H1 (cell line): Measurements from ENCODE around the gene DPRX. TPM values are rescaled to one million over a fixed set of nuclear protein-coding genes. Genes with fewer than 3 reads are reported as not detected.

ENCODE experiments used
- CTCF ChIA-PET: fragments of 300-600 bp; sonication (Branson Sonifier 250); formaldehyde crosslinking; loops from one replicate; lab custom pipeline; 2021; ENCODE audit not compliant: partially characterized antibody; lab: Charles Lee
- POLR2A ChIA-PET: fragments of 300-600 bp; sonication (Branson Sonifier 250); formaldehyde crosslinking; loops from one replicate; lab custom pipeline; 2021; ENCODE audit warnings: inconsistent platforms; ENCODE audit not compliant: partially characterized antibody; lab: Charles Lee
- DNase-seq, 2 experiments: peaks; one replicate each; pipeline versions ENCODE4 v3.0.0 to v3.0.0-alpha.2; 2010 to 2022; ENCODE audit warnings: low spot score in 2 of 2, low read depth in 1 of 2, mixed read lengths in 1 of 2
- FAIRE-seq: peaks from 2 replicates; lab custom pipeline; 2011; peaks lifted over from hg19 to GRCh38; lab: Jason Lieb, UNC
- H2AFZ ChIP-seq: 2 replicates; pipeline ENCODE4 v1.8.1; 2012; ENCODE audit warnings: low read length, inconsistent platforms
- H2AK5ac ChIP-seq: 2 replicates; pipeline ENCODE4 v1.6.1; 2013; ENCODE audit warnings: low read depth, low read length
- H2BK120ac ChIP-seq: replicated peaks from 2 replicates; pipeline ENCODE3; 2013; ENCODE audit warnings: low read depth, low read length, inconsistent platforms
- H2BK12ac ChIP-seq: 2 replicates; pipeline ENCODE4 v1.6.1; 2013; ENCODE audit warnings: low read depth, low read length
- H2BK15ac ChIP-seq: 2 replicates; pipeline ENCODE4 v1.6.1; 2013; ENCODE audit warnings: low read length
- H2BK20ac ChIP-seq: 2 replicates; pipeline ENCODE4 v1.6.1; 2013; ENCODE audit warnings: low read length
- H2BK5ac ChIP-seq: 2 replicates; pipeline ENCODE4 v1.6.1; 2013; ENCODE audit warnings: low read depth, low read length
- H3K14ac ChIP-seq: 2 replicates; pipeline ENCODE4 v1.6.1; 2013; ENCODE audit warnings: inconsistent platforms; ENCODE audit not compliant: insufficient read length
- H3K18ac ChIP-seq: 2 replicates; pipeline ENCODE4 v1.6.1; 2013; ENCODE audit warnings: low read length; ENCODE audit errors: extremely low read depth
- H3K23ac ChIP-seq: 2 replicates; pipeline ENCODE4 v1.6.1; 2013; ENCODE audit warnings: inconsistent platforms; ENCODE audit not compliant: insufficient read length
- H3K23me2 ChIP-seq: 2 replicates; pipeline ENCODE4 v1.6.1; 2013; ENCODE audit warnings: low read depth, low read length
- H3K27ac ChIP-seq: 2 replicates; pipeline ENCODE4 v1.6.1; 2011; ENCODE audit warnings: low read depth, low read length, inconsistent platforms
- H3K27me3 ChIP-seq, 4 experiments: replicated peaks in 1 of 4; 1 replicate in 1 of 4; 2 replicates in 3 of 4; pipeline versions ENCODE4 v1.6.1 to v1.8.1; 2011 to 2013; ENCODE audit warnings: low read length in 3 of 4, mild to moderate bottlenecking in 3 of 4, inconsistent platforms in 2 of 4, mixed read lengths in 2 of 4, moderate library complexity in 1 of 4; ENCODE audit not compliant: control insufficient read depth in 3 of 4, insufficient read depth in 3 of 4; ENCODE audit errors: extremely low read depth in 1 of 4
- H3K36me3 ChIP-seq, 4 experiments: 2 replicates each; pipeline versions ENCODE4 v1.6.1 to v1.8.1; 2011 to 2013; ENCODE audit warnings: mild to moderate bottlenecking in 4 of 4, low read length in 3 of 4, moderate library complexity in 2 of 4, control low read depth in 1 of 4, inconsistent platforms in 1 of 4; ENCODE audit not compliant: insufficient read depth in 4 of 4, control insufficient read depth in 2 of 4
- H3K4ac ChIP-seq: replicated peaks from 2 replicates; pipeline ENCODE3; 2013; ENCODE audit warnings: low read length, low read depth, mixed read lengths, inconsistent platforms; ENCODE audit not compliant: insufficient read length
- H3K4me1 ChIP-seq, 4 experiments: replicated peaks in 1 of 4; 1 replicate in 1 of 4; 2 replicates in 3 of 4; pipeline versions ENCODE4 v1.6.1 to v1.8.1; 2011 to 2013; ENCODE audit warnings: low read length in 3 of 4, inconsistent platforms in 2 of 4, mixed read lengths in 1 of 4; ENCODE audit not compliant: insufficient read depth in 4 of 4, control insufficient read depth in 3 of 4
- H3K4me2 ChIP-seq, 2 experiments: 2 replicates each; pipeline versions ENCODE4 v1.6.1 to v1.8.1; 2011 to 2013; ENCODE audit warnings: low read depth in 2 of 2, low read length in 2 of 2, control low read depth in 1 of 2, inconsistent platforms in 1 of 2, mild to moderate bottlenecking in 1 of 2; ENCODE audit not compliant: insufficient read depth in 1 of 2
- H3K4me3 ChIP-seq, 4 experiments: fragments of 200-600, 300-600 bp in 1 of 4; sonication (generic), shearing (Covaris generic), sonication (Bioruptor Twin) in 1 of 4; 2 replicates each; pipeline versions ENCODE4 v1.5.1 to v1.8.1; 2011 to 2016; ENCODE audit warnings: low read length in 4 of 4, low read depth in 3 of 4, control low read depth in 2 of 4, inconsistent platforms in 2 of 4, mild to moderate bottlenecking in 2 of 4, mixed read lengths in 1 of 4, moderate library complexity in 1 of 4; ENCODE audit not compliant: insufficient read depth in 2 of 4; ENCODE audit errors: extremely low read depth in 1 of 4
- H3K56ac ChIP-seq: replicated peaks from 2 replicates; pipeline ENCODE3; 2013; ENCODE audit warnings: low read depth, mild to moderate bottlenecking, mixed read lengths, low read length, inconsistent platforms; ENCODE audit not compliant: insufficient read length
- H3K79me1 ChIP-seq: 2 replicates; pipeline ENCODE4 v1.6.1; 2013; ENCODE audit warnings: low read depth, low read length, control low read depth
- H3K79me2 ChIP-seq, 2 experiments: 2 replicates each; pipeline versions ENCODE4 v1.6.1 to v1.8.1; 2012 to 2013; ENCODE audit warnings: low read length in 2 of 2, mild to moderate bottlenecking in 2 of 2, inconsistent platforms in 1 of 2; ENCODE audit not compliant: insufficient read depth in 2 of 2, control insufficient read depth in 1 of 2
- H3K9ac ChIP-seq, 4 experiments: replicated peaks in 1 of 4; 1 replicate in 1 of 4; 2 replicates in 3 of 4; pipeline versions ENCODE4 v1.6.1 to v1.8.1; 2011 to 2013; ENCODE audit warnings: low read depth in 3 of 4, low read length in 3 of 4, control low read depth in 2 of 4, mild to moderate bottlenecking in 2 of 4, moderate library complexity in 2 of 4, inconsistent platforms in 1 of 4; ENCODE audit errors: extremely low read depth in 1 of 4
- H3K9me3 ChIP-seq, 2 experiments: 2 replicates each; pipeline versions ENCODE4 v1.6.1 to v1.8.1; 2012 to 2013; ENCODE audit warnings: mild to moderate bottlenecking in 2 of 2, moderate library complexity in 2 of 2, control low read depth in 1 of 2, inconsistent platforms in 1 of 2, low read depth in 1 of 2, low read length in 1 of 2, mixed read lengths in 1 of 2; ENCODE audit not compliant: insufficient read depth in 2 of 2
- H4K20me1 ChIP-seq, 2 experiments: replicated peaks in 1 of 2; 2 replicates each; pipeline versions ENCODE3 to v1.8.1; 2011 to 2013; ENCODE audit warnings: inconsistent platforms in 2 of 2, low read length in 2 of 2, mild to moderate bottlenecking in 1 of 2; ENCODE audit not compliant: insufficient read depth in 2 of 2, control insufficient read depth in 1 of 2
- H4K5ac ChIP-seq: 2 replicates; pipeline ENCODE4 v1.6.1; 2013; ENCODE audit warnings: low read length, low read depth, mixed read lengths, inconsistent platforms; ENCODE audit not compliant: insufficient read length
- H4K8ac ChIP-seq: 2 replicates; pipeline ENCODE4 v1.8.0; 2013; ENCODE audit warnings: mild to moderate bottlenecking, moderate library complexity, low read length, inconsistent platforms; ENCODE audit not compliant: insufficient read depth; ENCODE audit errors: extremely low read depth
- H4K91ac ChIP-seq: replicated peaks from 2 replicates; pipeline ENCODE3; 2013; ENCODE audit warnings: low read length, mixed read lengths, inconsistent platforms; ENCODE audit not compliant: insufficient read length
- BCL11A ChIP-seq, 2 experiments: IDR thresholded peaks; one replicate each; pipeline ENCODE4 v1.6.1; 2011; ENCODE audit warnings: low read depth in 2 of 2, low read length in 2 of 2, mild to moderate bottlenecking in 2 of 2
- SIX5 ChIP-seq: IDR thresholded peaks from 2 replicates; pipeline ENCODE4 v1.6.1; 2011; ENCODE audit warnings: mild to moderate bottlenecking, low read depth, low read length
- WGBS, 2 experiments: shearing (Covaris generic) in 1 of 2; methylation state at CpG; one replicate each; pipeline versions ENCODE4 v1.1.6 to v1.1.7; 2013 to 2015; ENCODE audit warnings: low lambda C conversion rate in 2 of 2, mixed read lengths in 2 of 2, inconsistent platforms in 1 of 2, low coverage in 1 of 2, missing lambda C conversion rate in 1 of 2; ENCODE audit not compliant: insufficient replicate concordance in 2 of 2, insufficient coverage in 1 of 2, insufficient read length in 1 of 2; ENCODE audit errors: extremely low coverage in 1 of 2, missing lambda C conversion rate in 1 of 2; 5-methylcytosine and 5-hydroxymethylcytosine counted together
- polyA plus RNA-seq, 7 experiments: library from polyadenylated mRNA; depleted of rRNA in 3 of 7; stranded (reverse) in 5 of 7; unstranded in 2 of 7; fragments of >200 nt in 5 of 7; fragments of 200-250 nt in 2 of 7; gene quantifications; 1 replicate in 5 of 7; 2 replicates in 1 of 7; 4 replicates in 1 of 7; pipeline versions ENCODE4 v1.2.1 to v1.2.3, GENCODE V29; 2011 to 2013; ENCODE audit warnings: missing spikeins in 2 of 7, mixed read lengths in 2 of 7
- total RNA-seq: library from RNA; stranded (reverse); fragmentation: NEBNext Ultra II Directional; extraction: Animal tissue kit (Norgen Biotek cat#: 25700); gene quantifications from 2 replicates; pipeline ENCODE4 v1.2.1, GENCODE V29; 2021

DPRX gene
- total and polyA plus RNA-seq, 2 of the 8 experiments (the other 6 are each of a cell fraction or from before 2014, with no cell fraction given), result not detected

GRCh38 chr19:53647792-53648191 is 16.0 kb downstream of the DPRX start:
- Histone ChIP-seq H3K4me3 (no peak overlapping the region), H2AK5ac (0 out of 2 replicates have a peak overlapping the region, but pooled peaks have one; percentile 29), H3K36me3 (peaks cover 0 to 4% (median 0%) of the 10 kb centered on the region in 4 experiments; a peak in 1 of 8 replicates), H3K23ac (no peak overlapping the region), H2BK120ac (no peak overlapping the region), H3K79me1 (no peaks in the 10 kb centered on the region), H3K27ac (no peak overlapping the region), H3K4me1 (peaks cover 6 to 11% (median 6%) of the 10 kb centered on the region in 4 experiments), H3K4ac (no peak overlapping the region), H4K5ac (no peak overlapping the region), H2AFZ (no peak overlapping the region), H3K56ac (no peak overlapping the region), H2BK15ac (no peak overlapping the region), H3K18ac (no peak overlapping the region; the same call in 1 of the 2 replicates), H2BK20ac (no peak overlapping the region), H3K9ac (no peak overlapping the region), H3K9me3 (peaks cover 12 to 25% of the 10 kb centered on the region in 2 experiments; a peak in 3 of 4 replicates), H3K4me2 (no peak overlapping the region), H2BK5ac (no peak overlapping the region), H3K79me2 (no peaks in the 10 kb centered on the region), H3K23me2 (no peaks in the 10 kb centered on the region; the same call in 1 of the 2 replicates), H3K14ac (no peak overlapping the region), H4K91ac (peak overlapping the region; percentile 40), H4K8ac (no peak overlapping the region), H3K27me3 (no peaks in the 10 kb centered on the region), H4K20me1 (no peaks in the 10 kb centered on the region), H2BK12ac (no peak overlapping the region)
- POLR2A ChIA-PET, result no interaction called here
- WGBS, 2 experiments, result 97% methylated on average over 26 of the region's 33 CpGs; no CpG with 5 or more reads in 1 of the 2 experiments
- no peak for FAIRE-seq
- CTCF ChIA-PET, result interaction anchor here (5.2 kb wide), 1 partner anchor 12 kb away, joined by 32 read pairs; no protein-coding TSS in a partner anchor
- DNase-seq, result no peak
- no peak for TF ChIP-seq SIX5
- TF ChIP-seq BCL11A (IDR thresholded peaks at IDR 0.05; ENCODE audit: low read depth in 2 of 2, low read length in 2 of 2), result no peak
